ENCODE data around the gene CYLD.

GRCh38 chr16:50724306-50724705 is 17.6 kb upstream of the CYLD start:
- no peak for TF ChIP-seq POLR2AphosphoS5 (IDR thresholded peaks at IDR 0.05)
- TF ChIP-seq CTCF (IDR thresholded peaks at IDR 0.05), result no peak

Data from prostate gland (tissue), 2 donors.